Thoracic aorta (tissue), 2 donors: ENCODE measurements around the gene LSM10. TPM values are rescaled to one million over a fixed set of nuclear protein-coding genes. Genes with fewer than 3 reads are reported as not detected.

Experiments used
- ATAC-seq: fragments of 150-250 bp; one replicate; pipeline ENCODE4 v1.8.0; 2017; ENCODE audit warnings: low read depth; ENCODE audit not compliant: insufficient number of reproducible peaks, low FRiP score
- DNase-seq: peaks from one replicate; pipeline ENCODE4 v3.0.0-alpha.2; 2020; ENCODE audit warnings: low spot score
- H3K27ac ChIP-seq, 2 donors: fragments of 200-600 bp; sonication (generic); 1 replicate in 1 of 2; 2 replicates in 1 of 2; pipeline ENCODE4 v1.5.1; 2016; ENCODE audit warnings: mild to moderate bottlenecking in 2 of 2, moderate library complexity in 2 of 2
- H3K27me3 ChIP-seq: fragments of 200-600 bp; sonication (generic); replicated peaks from 2 replicates; pipeline ENCODE4 v1.6.0; 2016; ENCODE audit warnings: mild to moderate bottlenecking; ENCODE audit not compliant: insufficient read depth
- H3K36me3 ChIP-seq: fragments of 200-600 bp; sonication (generic); one replicate; pipeline ENCODE4 v1.5.1; 2016
- H3K4me1 ChIP-seq, 2 donors: fragments of 200-600 bp; sonication (generic); 1 replicate in 1 of 2; 2 replicates in 1 of 2; pipeline versions ENCODE4 v1.5.1 to v1.6.0; 2016; ENCODE audit warnings: low read depth in 2 of 2, mild to moderate bottlenecking in 1 of 2; ENCODE audit not compliant: control insufficient read depth in 1 of 2
- H3K4me3 ChIP-seq: fragments of 200-600 bp; sonication (generic); 2 replicates; pipeline ENCODE4 v1.5.1; 2016; ENCODE audit warnings: mild to moderate bottlenecking
- H3K9me3 ChIP-seq: fragments of 200-600 bp; sonication (generic); 2 replicates; pipeline ENCODE4 v1.5.1; 2016
- total RNA-seq, 2 donors: library from RNA; depleted of rRNA; stranded (reverse); fragments of >200 nt; gene quantifications; one replicate each; pipeline versions ENCODE4 v1.1.0 to v1.2.3, GENCODE V29; 2016
- TF ChIP-seq, protein P1 (sequence below): fragments of 200-600 bp; sonication (generic); IDR thresholded peaks from one replicate; pipeline ENCODE4 v1.5.1; 2019; ENCODE audit warnings: antibody characterized with exemption

The LSM10 gene
- total RNA-seq, 2 donors from 2014 or later: 14.4 to 34.4 TPM

DNA sequence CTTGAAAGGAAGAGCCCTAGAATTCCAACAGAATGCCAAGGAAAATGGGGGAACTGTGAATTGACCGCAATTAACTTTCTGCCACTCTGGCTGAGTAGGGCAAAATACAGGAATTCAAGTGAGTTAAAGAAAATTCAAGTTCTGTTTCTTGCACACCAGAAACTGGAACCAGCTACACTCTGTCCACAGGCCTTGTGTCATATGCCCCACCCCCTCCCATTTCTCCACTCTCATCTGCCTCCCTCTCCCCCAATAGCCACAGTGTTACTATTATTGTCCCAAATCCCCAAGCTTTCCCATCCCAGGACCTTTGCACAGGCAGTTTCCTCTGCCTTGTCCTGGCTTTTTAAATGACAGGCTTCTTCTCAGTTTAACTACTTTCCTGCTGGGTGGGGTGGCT is 7.7 kb downstream of the LSM10 start:
- peak overlapping the region; percentile 6 to 36 for H3K27ac ChIP-seq
- no peak for DNase-seq

DNA sequence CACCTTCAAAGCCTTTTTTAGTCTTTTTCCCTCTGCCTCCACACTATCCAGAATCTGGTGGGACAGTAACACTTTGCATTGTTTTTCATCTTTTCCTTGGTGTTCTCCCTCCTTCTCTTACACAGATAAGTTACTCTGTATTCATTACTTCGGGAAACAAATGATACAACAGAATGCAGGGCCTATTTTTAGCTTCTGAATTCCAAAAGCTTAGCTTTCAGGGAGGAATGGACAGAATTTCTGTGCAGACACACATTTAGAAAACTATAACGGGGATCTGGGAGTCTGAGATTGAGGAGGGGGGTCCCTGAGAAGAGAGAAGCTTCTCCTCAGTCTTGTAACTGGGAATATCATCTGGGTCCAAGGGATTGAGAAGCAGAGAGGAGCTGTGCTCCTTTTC is 8.4 kb downstream of the LSM10 start:
- TF ChIP-seq, protein P1, sequence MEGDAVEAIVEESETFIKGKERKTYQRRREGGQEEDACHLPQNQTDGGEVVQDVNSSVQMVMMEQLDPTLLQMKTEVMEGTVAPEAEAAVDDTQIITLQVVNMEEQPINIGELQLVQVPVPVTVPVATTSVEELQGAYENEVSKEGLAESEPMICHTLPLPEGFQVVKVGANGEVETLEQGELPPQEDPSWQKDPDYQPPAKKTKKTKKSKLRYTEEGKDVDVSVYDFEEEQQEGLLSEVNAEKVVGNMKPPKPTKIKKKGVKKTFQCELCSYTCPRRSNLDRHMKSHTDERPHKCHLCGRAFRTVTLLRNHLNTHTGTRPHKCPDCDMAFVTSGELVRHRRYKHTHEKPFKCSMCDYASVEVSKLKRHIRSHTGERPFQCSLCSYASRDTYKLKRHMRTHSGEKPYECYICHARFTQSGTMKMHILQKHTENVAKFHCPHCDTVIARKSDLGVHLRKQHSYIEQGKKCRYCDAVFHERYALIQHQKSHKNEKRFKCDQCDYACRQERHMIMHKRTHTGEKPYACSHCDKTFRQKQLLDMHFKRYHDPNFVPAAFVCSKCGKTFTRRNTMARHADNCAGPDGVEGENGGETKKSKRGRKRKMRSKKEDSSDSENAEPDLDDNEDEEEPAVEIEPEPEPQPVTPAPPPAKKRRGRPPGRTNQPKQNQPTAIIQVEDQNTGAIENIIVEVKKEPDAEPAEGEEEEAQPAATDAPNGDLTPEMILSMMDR: no peak
- Histone ChIP-seq H3K36me3 (peaks cover 28% of the 10 kb centered on the region), H3K9me3 (no peaks in the 10 kb centered on the region), H3K27ac (peak overlapping the region; percentile 86 to 96), H3K27me3 (no peaks in the 10 kb centered on the region), H3K4me1 (peaks cover 9 to 41% of the 10 kb centered on the region in 2 donors), H3K4me3 (no peak overlapping the region)
- DNase-seq: no peak
- no peak for ATAC-seq

More for the DNA sequence above, 7.7 kb downstream of the LSM10 start:
- peaks cover 28% of the 10 kb centered on the region for H3K36me3 ChIP-seq
- H3K4me1 ChIP-seq: peaks cover 9 to 33% of the 10 kb centered on the region in 2 donors
- H3K4me3 ChIP-seq: no peak overlapping the region
- ATAC-seq: no peak
- no peaks in the 10 kb centered on the region for H3K27me3 ChIP-seq
- TF ChIP-seq, protein P1: no peak
- no peaks in the 10 kb centered on the region for H3K9me3 ChIP-seq

DNA sequence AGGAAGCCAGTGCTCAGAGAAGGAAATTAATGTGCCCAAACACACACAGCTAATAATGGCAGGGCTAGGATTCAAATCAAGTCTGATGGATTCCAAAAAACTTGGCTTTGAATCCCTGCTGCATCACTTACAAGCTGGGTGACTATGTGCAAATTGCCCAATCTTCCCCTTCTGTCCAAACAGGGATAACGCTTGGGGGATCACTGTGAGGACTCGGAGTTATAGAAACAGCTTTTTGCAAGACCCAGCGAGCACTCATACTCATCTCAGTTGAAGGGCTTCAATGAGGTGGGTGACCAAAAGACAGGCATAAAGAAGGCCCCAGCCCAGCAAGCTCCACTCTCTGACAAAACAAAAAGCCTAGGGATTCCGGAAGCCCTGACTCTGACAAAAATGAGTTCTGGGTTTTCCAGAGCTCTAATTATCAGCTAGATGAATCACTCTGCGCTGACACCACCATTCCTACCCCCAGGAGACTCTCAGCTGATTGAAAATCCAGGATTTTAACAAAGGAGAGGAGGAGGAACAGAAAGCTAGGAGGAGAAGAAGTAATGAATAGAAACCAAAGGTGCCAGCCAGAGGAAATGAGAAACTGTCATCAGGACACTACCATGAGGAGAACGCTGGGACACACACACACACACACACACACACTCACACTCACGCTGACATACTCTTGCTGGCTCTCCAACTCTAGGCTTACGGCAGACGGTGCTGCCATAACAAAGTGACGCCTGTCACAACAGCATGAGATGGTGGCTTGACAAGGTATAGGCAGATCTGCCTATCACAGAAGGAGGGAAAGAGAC is 10.4 kb downstream of the LSM10 start:
- Histone ChIP-seq H3K36me3 (peaks cover 11% of the 10 kb centered on the region), H3K4me3 (peak overlapping the region; percentile 70), H3K9me3 (no peaks in the 10 kb centered on the region), H3K27me3 (no peaks in the 10 kb centered on the region), H3K4me1 (peaks cover 20 to 60% of the 10 kb centered on the region in 2 donors), H3K27ac (peak overlapping the region; percentile 86 to 96)
- ATAC-seq (no peak), DNase-seq (no peak)
- TF ChIP-seq, protein P1: no peak

DNA sequence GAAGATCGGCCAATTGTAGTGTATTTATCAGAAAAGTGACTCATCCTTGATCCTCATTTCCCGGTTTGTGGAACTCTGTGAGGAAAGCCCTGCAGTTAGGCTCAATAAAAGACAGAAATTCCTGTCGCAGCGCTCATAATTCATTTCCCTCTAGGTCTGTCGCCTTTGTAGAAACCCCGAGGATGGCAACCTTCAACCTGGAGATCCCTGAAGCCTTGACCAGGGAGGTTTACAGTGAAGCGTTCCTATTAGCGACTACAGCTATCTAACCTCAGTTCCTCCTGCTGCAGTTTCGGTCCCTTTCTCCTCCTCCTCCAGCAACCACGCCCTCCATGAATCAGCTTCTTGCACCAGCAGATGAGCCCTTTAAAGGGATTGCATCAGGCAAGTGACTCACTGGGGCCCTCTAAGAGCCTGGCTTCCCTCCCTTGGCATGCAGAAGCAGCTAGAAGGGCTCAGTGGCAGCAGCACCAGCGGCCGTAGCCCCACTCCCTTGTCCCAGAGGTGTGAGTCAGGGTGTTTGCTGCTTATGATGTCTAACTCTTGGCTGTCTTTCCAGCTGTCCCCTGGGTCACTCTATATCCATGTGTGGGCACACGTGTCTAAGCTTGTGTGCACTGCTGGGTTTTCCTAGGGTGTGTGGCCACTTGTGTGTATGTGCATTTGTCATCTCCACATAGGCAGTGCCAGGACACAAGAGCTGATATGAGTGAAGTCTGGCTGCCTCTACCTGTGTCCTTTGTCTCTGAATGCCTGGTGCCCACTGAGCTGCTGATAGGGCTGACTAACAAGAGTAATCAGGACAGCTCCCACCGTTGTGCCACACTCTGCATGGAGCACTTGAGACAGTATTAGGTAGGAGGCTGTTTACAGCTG is 11.2 kb downstream of the LSM10 start:
- H3K36me3 ChIP-seq: peaks cover 4% of the 10 kb centered on the region
- ATAC-seq: peak; percentile 85
- DNase-seq: peak; percentile 98
- H3K9me3 ChIP-seq: no peaks in the 10 kb centered on the region
- H3K4me1 ChIP-seq: peaks cover 28 to 68% of the 10 kb centered on the region in 2 donors
- peak overlapping the region; percentile 70 for H3K4me3 ChIP-seq
- peak overlapping the region; percentile 96 to 97 for H3K27ac ChIP-seq
- TF ChIP-seq, protein P1: no peak
- H3K27me3 ChIP-seq: no peaks in the 10 kb centered on the region
